C4-2B (cell line): ENCODE measurements around the gene TMED3.

Source experiments
- CTCF ChIP-seq: fragments of 450-650 bp; conservative IDR thresholded peaks from 2 replicates; pipeline ENCODE4 v1.5.1; 2017; ENCODE audit warnings: mild to moderate bottlenecking
- ZFX ChIP-seq: fragments of 450-650 bp; IDR thresholded peaks from 2 replicates; pipeline ENCODE4 v1.6.1; 2017

DNA sequence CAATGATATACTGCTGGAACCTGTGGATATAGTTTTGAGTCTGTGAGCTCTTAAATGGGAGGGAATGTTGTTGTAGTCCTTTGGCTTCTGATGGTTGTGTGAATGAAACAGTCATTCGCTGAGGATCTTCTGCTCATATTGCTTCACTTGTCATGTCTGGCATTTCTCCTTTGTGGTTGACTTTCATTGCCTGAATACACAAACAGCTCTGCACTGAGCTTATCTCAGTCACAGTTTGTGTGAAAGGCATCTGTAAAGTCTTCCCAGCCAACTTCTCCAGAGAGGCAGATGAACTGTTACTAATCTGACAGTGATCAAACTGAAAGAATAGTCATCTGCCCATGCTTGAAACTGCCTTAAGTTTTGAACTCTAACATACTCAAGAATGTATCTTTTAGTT is 59.8 kb downstream of the TMED3 start:
- TF ChIP-seq CTCF: no peak
- no peak for TF ChIP-seq ZFX
